ENCODE data around the gene C1orf167.

GRCh38 chr1:11805422-11806306 is 43.7 kb downstream of the C1orf167 start, which contains the start of the genes CLCN6 and MTHFR:
- no peak for TF ChIP-seq ZC3H10 (CRISPR knock-in tag; IDR thresholded peaks at IDR 0.05)
- TF ChIP-seq CSRNP3 (CRISPR knock-in tag; IDR thresholded peaks at IDR 0.05), result no peak
- TF ChIP-seq ZFP30 (CRISPR knock-in tag; IDR thresholded peaks at IDR 0.05), result no peak
- TF ChIP-seq ESRRG (CRISPR knock-in tag; IDR thresholded peaks at IDR 0.05), result no peak
- TF ChIP-seq ZNF8 (CRISPR knock-in tag; IDR thresholded peaks at IDR 0.05), result no peak
- no peak for TF ChIP-seq CSDC2 (CRISPR knock-in tag; IDR thresholded peaks at IDR 0.05)
- no peak for TF ChIP-seq POU6F1 (CRISPR knock-in tag; IDR thresholded peaks at IDR 0.05; ENCODE audit: borderline replicate concordance, low read depth)
- no peak for TF ChIP-seq ISL1 (CRISPR knock-in tag; IDR thresholded peaks at IDR 0.05)
- no peak for TF ChIP-seq RARB (CRISPR knock-in tag; IDR thresholded peaks at IDR 0.05)
- TF ChIP-seq TCF4 (CRISPR knock-in tag; IDR thresholded peaks at IDR 0.05; ENCODE audit: borderline replicate concordance), result no peak
- TF ChIP-seq TOX (CRISPR knock-in tag; IDR thresholded peaks at IDR 0.05; ENCODE audit: borderline replicate concordance), result no peak

Data from SK-N-SH treated with all-trans-retinoic acid at 6 μM for 48 hours (cell line).